Measurements from ENCODE around the gene CCDC107.

CCDC107 gene

DNA sequence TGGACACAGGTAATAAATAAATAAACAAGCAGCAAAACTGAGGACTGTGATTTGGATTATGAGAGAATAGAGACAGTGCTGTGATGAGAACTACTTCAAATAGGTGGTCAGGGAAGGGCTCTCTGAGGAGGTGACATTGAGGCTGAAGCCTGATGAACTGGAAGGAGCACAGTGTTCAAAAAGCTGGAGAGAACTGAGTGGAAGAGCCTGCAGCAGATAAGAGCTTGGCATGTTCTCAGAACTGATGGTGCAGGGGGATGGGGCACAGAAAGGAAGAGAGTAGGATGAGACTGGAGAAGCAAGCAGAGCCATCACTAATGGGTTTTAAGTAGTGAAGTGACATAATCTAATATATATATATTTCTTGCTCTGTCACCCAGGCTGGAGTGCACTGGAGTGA lies 42.9 kb downstream of the CCDC107 start:
- TF ChIP-seq EZH2phosphoT487 (IDR thresholded peaks at IDR 0.05; ENCODE audit: low read depth), result no peak
- TF ChIP-seq, protein P1, sequence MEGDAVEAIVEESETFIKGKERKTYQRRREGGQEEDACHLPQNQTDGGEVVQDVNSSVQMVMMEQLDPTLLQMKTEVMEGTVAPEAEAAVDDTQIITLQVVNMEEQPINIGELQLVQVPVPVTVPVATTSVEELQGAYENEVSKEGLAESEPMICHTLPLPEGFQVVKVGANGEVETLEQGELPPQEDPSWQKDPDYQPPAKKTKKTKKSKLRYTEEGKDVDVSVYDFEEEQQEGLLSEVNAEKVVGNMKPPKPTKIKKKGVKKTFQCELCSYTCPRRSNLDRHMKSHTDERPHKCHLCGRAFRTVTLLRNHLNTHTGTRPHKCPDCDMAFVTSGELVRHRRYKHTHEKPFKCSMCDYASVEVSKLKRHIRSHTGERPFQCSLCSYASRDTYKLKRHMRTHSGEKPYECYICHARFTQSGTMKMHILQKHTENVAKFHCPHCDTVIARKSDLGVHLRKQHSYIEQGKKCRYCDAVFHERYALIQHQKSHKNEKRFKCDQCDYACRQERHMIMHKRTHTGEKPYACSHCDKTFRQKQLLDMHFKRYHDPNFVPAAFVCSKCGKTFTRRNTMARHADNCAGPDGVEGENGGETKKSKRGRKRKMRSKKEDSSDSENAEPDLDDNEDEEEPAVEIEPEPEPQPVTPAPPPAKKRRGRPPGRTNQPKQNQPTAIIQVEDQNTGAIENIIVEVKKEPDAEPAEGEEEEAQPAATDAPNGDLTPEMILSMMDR (IDR thresholded peaks at IDR 0.05; ENCODE audit: low read depth, low read length), result no peak
- Histone ChIP-seq H3K36me3 (replicated peaks; ENCODE audit: low read depth, low read length) (peaks cover 84% of the 10 kb centered on the region), H4K20me1 (ENCODE audit: insufficient read depth, low read length) (no peaks in the 10 kb centered on the region; the same call in 1 of the 2 replicates), H3K4me1 (ENCODE audit: low read length) (no peaks in the 10 kb centered on the region), H3K9me3 (ENCODE audit: insufficient read depth, low read length) (no peaks in the 10 kb centered on the region), H3K4me2 (ENCODE audit: low read length) (no peak overlapping the region), H3K79me2 (ENCODE audit: low read length) (no peaks in the 10 kb centered on the region), H3K27me3 (ENCODE audit: low read depth, low read length) (no peaks in the 10 kb centered on the region), H2AFZ (ENCODE audit: low read depth, low read length) (no peak overlapping the region), H3K4me3 (ENCODE audit: low read length) (no peak overlapping the region), H3K9ac (ENCODE audit: low read length) (no peak overlapping the region), H3K27ac (ENCODE audit: low read length) (no peak overlapping the region)

DNA sequence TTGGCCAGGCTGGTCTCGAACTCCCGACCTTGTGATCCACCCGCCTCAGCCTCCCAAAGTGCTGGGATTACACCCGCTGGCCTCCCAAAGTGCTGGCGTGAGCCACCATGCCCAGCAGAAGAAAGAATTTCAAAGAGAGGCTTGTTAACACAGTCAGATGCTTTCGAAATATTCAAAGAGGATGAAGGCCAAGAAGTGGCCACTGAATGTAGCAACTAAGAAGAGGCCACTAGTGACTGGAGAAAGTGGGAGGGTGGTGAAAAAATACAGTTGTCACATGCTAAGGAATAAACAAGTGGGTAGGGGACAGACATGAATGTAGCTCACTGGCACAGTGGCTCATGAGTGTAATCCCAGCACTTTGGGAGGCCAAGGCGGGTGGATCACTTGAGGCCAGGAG lies 44.6 kb downstream of the CCDC107 start:
- peaks cover 88% of the 10 kb centered on the region for H3K36me3 ChIP-seq (replicated peaks; ENCODE audit: low read depth, low read length)
- no peak for TF ChIP-seq EZH2phosphoT487 (IDR thresholded peaks at IDR 0.05; ENCODE audit: low read depth)
- TF ChIP-seq, protein P1 (IDR thresholded peaks at IDR 0.05; ENCODE audit: low read depth, low read length), result no peak
- H3K4me2 ChIP-seq (ENCODE audit: low read length), result no peak overlapping the region
- H3K27ac ChIP-seq (ENCODE audit: low read length), result no peak overlapping the region
- no peak overlapping the region for H3K9ac ChIP-seq (ENCODE audit: low read length)
- H3K79me2 ChIP-seq (ENCODE audit: low read length), result no peaks in the 10 kb centered on the region
- no peak overlapping the region for H2AFZ ChIP-seq (ENCODE audit: low read depth, low read length)
- no peaks in the 10 kb centered on the region for H4K20me1 ChIP-seq (ENCODE audit: insufficient read depth, low read length)
- no peak overlapping the region for H3K4me3 ChIP-seq (ENCODE audit: low read length)
- H3K27me3 ChIP-seq (ENCODE audit: low read depth, low read length), result no peaks in the 10 kb centered on the region
- no peaks in the 10 kb centered on the region for H3K4me1 ChIP-seq (ENCODE audit: low read length)
- H3K9me3 ChIP-seq (ENCODE audit: insufficient read depth, low read length), result no peaks in the 10 kb centered on the region

DNA sequence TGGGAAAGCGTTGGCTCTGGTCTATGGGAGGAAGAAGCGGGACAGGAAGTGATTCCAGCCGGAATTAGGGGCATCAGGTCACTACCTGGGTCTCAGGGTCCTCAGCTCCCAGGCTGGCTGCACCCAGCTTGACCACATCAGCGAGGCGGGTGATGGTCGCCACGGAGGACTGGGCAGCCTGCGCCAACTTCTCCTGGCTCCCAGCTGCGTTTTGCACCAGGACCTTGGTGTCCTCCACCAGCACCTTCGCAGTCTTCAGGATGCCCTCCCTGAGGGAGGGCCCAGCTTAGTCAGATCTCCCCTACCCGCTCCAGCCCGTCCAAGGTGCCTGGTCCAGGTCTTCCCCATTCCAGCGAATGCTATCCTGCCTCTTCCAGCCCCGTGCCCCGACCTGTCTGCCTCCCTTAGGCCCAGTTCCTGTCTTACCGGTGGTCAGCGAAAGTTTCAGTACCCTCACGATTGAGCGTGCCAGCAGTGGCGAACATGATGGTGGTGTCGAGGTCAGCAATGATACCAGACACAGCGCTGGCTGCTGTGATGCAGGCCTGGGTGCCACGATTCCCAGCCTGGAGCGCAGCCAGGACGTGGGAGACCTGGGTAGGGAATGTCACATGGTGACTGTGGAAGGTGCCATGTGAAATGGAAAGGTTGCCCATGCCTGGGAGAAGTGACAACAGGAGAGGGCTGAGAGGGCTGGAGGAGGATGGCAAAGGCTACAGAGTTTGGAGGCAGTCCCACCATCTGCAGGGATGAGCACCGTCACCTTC lies 46.0 kb downstream of the CCDC107 start:
- H3K9me3 ChIP-seq (ENCODE audit: insufficient read depth, low read length), result no peaks in the 10 kb centered on the region
- no peak overlapping the region for H3K4me3 ChIP-seq (ENCODE audit: low read length)
- no peak overlapping the region for H3K4me2 ChIP-seq (ENCODE audit: low read length)
- H3K27ac ChIP-seq (ENCODE audit: low read length), result no peak overlapping the region
- H2AFZ ChIP-seq (ENCODE audit: low read depth, low read length), result no peak overlapping the region
- H3K4me1 ChIP-seq (ENCODE audit: low read length), result no peaks in the 10 kb centered on the region
- no peaks in the 10 kb centered on the region for H3K79me2 ChIP-seq (ENCODE audit: low read length)
- H3K27me3 ChIP-seq (ENCODE audit: low read depth, low read length), result no peaks in the 10 kb centered on the region
- no peaks in the 10 kb centered on the region for H4K20me1 ChIP-seq (ENCODE audit: insufficient read depth, low read length)
- H3K36me3 ChIP-seq (replicated peaks; ENCODE audit: low read depth, low read length), result peaks cover 85% of the 10 kb centered on the region
- TF ChIP-seq, protein P1 (IDR thresholded peaks at IDR 0.05; ENCODE audit: low read depth, low read length), result no peak
- no peak for TF ChIP-seq EZH2phosphoT487 (IDR thresholded peaks at IDR 0.05; ENCODE audit: low read depth)
- no peak overlapping the region for H3K9ac ChIP-seq (ENCODE audit: low read length)

DNA sequence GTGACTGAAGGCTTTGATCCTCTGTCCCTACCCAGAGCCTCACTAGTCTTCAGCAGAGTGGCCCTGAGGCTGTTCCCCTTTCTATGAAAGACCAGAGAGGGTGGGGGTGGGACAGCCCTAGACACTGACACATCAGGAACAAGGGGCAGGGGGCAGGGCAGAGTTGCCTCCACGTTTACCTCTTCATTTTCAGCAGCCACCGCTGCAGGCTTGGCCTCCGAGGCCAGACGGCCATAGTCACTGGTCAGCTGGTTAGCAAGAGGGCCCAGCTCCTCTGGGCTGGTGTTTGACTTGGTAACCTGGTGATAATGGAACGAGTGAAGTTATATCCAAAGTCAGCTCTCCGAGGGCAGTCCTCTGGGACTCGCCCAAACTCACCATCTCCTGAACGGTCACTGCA lies 47.3 kb downstream of the CCDC107 start:
- Histone ChIP-seq H3K4me1 (ENCODE audit: low read length) (no peaks in the 10 kb centered on the region), H3K36me3 (replicated peaks; ENCODE audit: low read depth, low read length) (peaks cover 78% of the 10 kb centered on the region), H3K27me3 (ENCODE audit: low read depth, low read length) (no peaks in the 10 kb centered on the region), H3K9ac (ENCODE audit: low read length) (no peak overlapping the region), H3K79me2 (ENCODE audit: low read length) (no peaks in the 10 kb centered on the region), H3K9me3 (ENCODE audit: insufficient read depth, low read length) (no peaks in the 10 kb centered on the region), H3K4me3 (ENCODE audit: low read length) (no peak overlapping the region), H2AFZ (ENCODE audit: low read depth, low read length) (no peak overlapping the region), H4K20me1 (ENCODE audit: insufficient read depth, low read length) (no peaks in the 10 kb centered on the region), H3K27ac (ENCODE audit: low read length) (no peak overlapping the region), H3K4me2 (ENCODE audit: low read length) (no peak overlapping the region)
- no peak for TF ChIP-seq EZH2phosphoT487 (IDR thresholded peaks at IDR 0.05; ENCODE audit: low read depth)
- TF ChIP-seq, protein P1 (IDR thresholded peaks at IDR 0.05; ENCODE audit: low read depth, low read length), result no peak

All from OCI-LY3 (cell line).